ENCODE data around the gene COG5.

DNA sequence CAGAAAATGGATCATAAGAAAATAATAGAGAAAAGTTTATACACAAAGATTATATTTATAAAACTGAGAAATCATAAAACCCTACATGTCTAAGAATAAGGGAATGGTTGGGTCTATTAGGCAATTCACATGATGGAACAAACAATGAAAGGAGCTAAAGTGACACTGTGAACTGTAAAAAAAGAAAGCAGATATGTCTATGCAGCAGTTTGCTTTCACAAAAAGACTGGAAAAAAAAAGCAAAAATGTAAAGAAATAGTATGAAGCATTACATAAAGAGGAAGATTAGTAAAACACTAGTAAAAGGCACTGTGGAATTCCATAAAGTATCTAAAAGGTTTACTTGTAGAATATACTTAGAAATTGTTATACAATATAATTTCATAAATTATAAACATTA is 299.0 kb downstream of the COG5 start:
- TF ChIP-seq, protein P1, sequence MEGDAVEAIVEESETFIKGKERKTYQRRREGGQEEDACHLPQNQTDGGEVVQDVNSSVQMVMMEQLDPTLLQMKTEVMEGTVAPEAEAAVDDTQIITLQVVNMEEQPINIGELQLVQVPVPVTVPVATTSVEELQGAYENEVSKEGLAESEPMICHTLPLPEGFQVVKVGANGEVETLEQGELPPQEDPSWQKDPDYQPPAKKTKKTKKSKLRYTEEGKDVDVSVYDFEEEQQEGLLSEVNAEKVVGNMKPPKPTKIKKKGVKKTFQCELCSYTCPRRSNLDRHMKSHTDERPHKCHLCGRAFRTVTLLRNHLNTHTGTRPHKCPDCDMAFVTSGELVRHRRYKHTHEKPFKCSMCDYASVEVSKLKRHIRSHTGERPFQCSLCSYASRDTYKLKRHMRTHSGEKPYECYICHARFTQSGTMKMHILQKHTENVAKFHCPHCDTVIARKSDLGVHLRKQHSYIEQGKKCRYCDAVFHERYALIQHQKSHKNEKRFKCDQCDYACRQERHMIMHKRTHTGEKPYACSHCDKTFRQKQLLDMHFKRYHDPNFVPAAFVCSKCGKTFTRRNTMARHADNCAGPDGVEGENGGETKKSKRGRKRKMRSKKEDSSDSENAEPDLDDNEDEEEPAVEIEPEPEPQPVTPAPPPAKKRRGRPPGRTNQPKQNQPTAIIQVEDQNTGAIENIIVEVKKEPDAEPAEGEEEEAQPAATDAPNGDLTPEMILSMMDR (conservative IDR thresholded peaks at IDR 0.05; ENCODE audit: low read length), result no peak
- no peak for TF ChIP-seq EZH2phosphoT487 (IDR thresholded peaks at IDR 0.05; ENCODE audit: borderline replicate concordance)

Data from Loucy (cell line).